Right lobe of liver (tissue), 4 donors: Measurements from ENCODE around the gene ATOH8.

Experiments
- POLR2A ChIP-seq: fragments of 450-650 bp; IDR thresholded peaks from one replicate; pipeline ENCODE4 v1.6.1; 2017; ENCODE audit warnings: antibody characterized with exemption, mild to moderate bottlenecking
- TF ChIP-seq, protein P1 (sequence below), 4 donors: fragments of 200-600 bp in 3 of 4; fragments of 450-650 bp in 1 of 4; IDR thresholded peaks; one replicate each; pipeline versions ENCODE4 v1.5.1 to v1.8.0; 2016 to 2022; ENCODE audit warnings: antibody characterized with exemption in 4 of 4, mild to moderate bottlenecking in 2 of 4
- donor health status: DM: no; HTN: no; CAD: no.
- donor health status: DM: no; HTN: no; CAD: no.
- donor health status: DM: no; HTN: yes; CAD: no.

DNA sequence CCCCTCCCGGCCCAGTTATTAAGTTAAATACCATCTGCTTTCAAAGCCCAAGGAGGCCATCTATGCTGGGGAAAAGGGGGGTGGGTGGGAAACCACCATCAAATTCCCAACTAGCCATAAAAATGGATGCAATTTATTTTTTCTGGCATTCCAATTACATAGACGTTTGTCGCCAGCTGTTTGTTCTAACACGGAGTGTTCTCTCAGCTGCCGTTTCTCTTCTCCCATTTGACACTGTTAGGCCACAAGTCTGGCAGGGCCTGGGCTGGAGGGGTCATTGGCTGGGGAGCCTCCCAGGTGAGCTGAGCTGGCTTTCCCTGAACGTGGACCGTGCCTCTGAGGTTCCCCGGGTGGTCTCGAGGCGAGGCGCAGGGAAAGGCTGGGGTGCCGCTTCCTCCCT, 16.6 kb downstream of the ATOH8 start:
- TF ChIP-seq, protein P1, sequence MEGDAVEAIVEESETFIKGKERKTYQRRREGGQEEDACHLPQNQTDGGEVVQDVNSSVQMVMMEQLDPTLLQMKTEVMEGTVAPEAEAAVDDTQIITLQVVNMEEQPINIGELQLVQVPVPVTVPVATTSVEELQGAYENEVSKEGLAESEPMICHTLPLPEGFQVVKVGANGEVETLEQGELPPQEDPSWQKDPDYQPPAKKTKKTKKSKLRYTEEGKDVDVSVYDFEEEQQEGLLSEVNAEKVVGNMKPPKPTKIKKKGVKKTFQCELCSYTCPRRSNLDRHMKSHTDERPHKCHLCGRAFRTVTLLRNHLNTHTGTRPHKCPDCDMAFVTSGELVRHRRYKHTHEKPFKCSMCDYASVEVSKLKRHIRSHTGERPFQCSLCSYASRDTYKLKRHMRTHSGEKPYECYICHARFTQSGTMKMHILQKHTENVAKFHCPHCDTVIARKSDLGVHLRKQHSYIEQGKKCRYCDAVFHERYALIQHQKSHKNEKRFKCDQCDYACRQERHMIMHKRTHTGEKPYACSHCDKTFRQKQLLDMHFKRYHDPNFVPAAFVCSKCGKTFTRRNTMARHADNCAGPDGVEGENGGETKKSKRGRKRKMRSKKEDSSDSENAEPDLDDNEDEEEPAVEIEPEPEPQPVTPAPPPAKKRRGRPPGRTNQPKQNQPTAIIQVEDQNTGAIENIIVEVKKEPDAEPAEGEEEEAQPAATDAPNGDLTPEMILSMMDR (IDR thresholded peaks at IDR 0.05): no peak
- TF ChIP-seq POLR2A: no peak
